Measurements from ENCODE around the gene MBD1. TPM values are rescaled to one million over a fixed set of nuclear protein-coding genes. Genes with fewer than 3 reads are reported as not detected.
A peak's percentile ranks its signal among the peaks of the same experiment; 100 is the strongest.

MBD1 gene
- total and polyA plus RNA-seq, 2 donors from 2014 or later, result 24.7 to 79.3 TPM

DNA sequence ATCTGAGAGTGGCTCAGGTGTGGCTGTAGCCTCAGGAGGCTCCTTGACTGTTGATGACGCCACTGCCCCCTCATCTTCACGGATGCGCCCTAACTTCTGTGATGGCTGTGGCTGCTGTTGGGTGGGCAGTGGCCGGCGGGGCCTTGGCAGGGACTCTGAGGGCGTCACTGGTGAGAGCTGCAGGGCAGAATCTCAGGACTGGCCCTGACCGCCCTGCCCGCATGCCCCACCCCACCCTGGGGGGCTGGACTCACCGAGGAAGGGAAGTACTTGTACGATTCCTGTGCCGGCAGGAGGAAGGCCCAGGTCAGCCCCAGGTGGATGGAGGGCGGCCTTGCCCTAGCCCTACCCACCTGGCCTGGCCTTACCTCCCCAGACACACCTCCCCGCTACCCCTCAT lies 3.7 kb upstream of the MBD1 start:
- no peak for TF ChIP-seq CTCF (IDR thresholded peaks at IDR 0.05; ENCODE audit: borderline replicate concordance, extremely low read depth, insufficient read depth)
- H3K9me3 ChIP-seq (ENCODE audit: control insufficient read depth in 2 of 3, insufficient read depth in 1 of 3, low read length in 3 of 3), result no peaks in the 10 kb centered on the region
- no peak overlapping the region for H3K9ac ChIP-seq (ENCODE audit: low read length in 3 of 3)
- intact Hi-C loops (cut with DNase I), result no loop called here
- no peak overlapping the region for H3K27ac ChIP-seq (ENCODE audit: low read depth in 2 of 2, low read length in 2 of 2)
- H3K36me3 ChIP-seq (ENCODE audit: control insufficient read depth in 2 of 3, insufficient read depth in 3 of 3, low read length in 3 of 3), result peaks cover 2 to 13% (median 10%) of the 10 kb centered on the region in 3 donors
- FAIRE-seq (no peak), DNase-seq (peak in 2 of 5 donors; percentile 64 to 70)
- H3K4me3 ChIP-seq (ENCODE audit: low read length in 3 of 3), result no peak overlapping the region
- peaks cover 3 to 15% (median 11%) of the 10 kb centered on the region in 3 donors for H3K4me1 ChIP-seq (ENCODE audit: control insufficient read depth in 2 of 3, insufficient read depth in 2 of 3, low read depth in 1 of 3, low read length in 3 of 3)
- no peaks in the 10 kb centered on the region for H3K27me3 ChIP-seq (ENCODE audit: control insufficient read depth, insufficient read depth, low read length)

DNA sequence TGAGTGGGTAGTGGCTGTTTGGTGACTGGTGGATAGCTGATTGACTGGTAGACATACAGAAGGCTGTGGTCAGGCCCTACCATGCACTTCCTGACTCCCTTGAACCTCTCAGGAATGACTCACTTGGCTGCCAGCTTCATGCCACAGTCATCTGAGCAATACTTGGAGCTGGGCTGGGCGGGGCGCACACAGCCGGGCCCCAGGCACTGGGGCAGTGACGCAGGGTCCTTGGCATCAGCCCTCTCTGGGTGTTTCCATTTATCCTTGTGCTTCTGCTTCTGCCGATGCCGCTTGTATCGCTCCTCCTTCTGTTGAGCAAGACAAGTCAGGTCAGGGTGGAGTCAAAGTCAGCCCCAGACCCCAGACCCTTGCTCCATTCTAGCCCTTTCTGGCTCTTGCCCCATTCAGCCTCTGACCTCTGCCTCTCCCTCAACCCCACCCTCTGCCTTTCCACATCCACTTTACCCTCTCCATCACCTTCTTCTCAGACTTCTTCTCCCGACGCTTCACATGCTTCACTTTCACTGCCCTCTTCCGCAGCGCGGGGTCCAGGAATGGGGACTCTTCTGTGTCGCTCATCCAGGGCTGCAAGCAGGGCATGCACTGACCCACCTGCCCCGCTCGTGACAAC lies 3.0 kb upstream of the MBD1 start:
- Histone ChIP-seq H3K9ac (ENCODE audit: low read length in 3 of 3) (no peak overlapping the region), H3K9me3 (ENCODE audit: control insufficient read depth in 2 of 3, insufficient read depth in 1 of 3, low read length in 3 of 3) (no peaks in the 10 kb centered on the region), H3K27ac (ENCODE audit: low read depth in 2 of 2, low read length in 2 of 2) (no peak overlapping the region), H3K4me1 (ENCODE audit: control insufficient read depth in 2 of 3, insufficient read depth in 2 of 3, low read depth in 1 of 3, low read length in 3 of 3) (peaks cover 3 to 20% (median 11%) of the 10 kb centered on the region in 3 donors), H3K4me3 (ENCODE audit: low read length in 3 of 3) (no peak overlapping the region), H3K27me3 (ENCODE audit: control insufficient read depth, insufficient read depth, low read length) (no peaks in the 10 kb centered on the region), H3K36me3 (ENCODE audit: control insufficient read depth in 2 of 3, insufficient read depth in 3 of 3, low read length in 3 of 3) (peaks cover 2 to 13% (median 10%) of the 10 kb centered on the region in 3 donors)
- FAIRE-seq, result no peak
- no peak for DNase-seq
- no peak for TF ChIP-seq CTCF (IDR thresholded peaks at IDR 0.05; ENCODE audit: borderline replicate concordance, extremely low read depth, insufficient read depth)
- intact Hi-C loops (cut with DNase I), result no loop called here

DNA sequence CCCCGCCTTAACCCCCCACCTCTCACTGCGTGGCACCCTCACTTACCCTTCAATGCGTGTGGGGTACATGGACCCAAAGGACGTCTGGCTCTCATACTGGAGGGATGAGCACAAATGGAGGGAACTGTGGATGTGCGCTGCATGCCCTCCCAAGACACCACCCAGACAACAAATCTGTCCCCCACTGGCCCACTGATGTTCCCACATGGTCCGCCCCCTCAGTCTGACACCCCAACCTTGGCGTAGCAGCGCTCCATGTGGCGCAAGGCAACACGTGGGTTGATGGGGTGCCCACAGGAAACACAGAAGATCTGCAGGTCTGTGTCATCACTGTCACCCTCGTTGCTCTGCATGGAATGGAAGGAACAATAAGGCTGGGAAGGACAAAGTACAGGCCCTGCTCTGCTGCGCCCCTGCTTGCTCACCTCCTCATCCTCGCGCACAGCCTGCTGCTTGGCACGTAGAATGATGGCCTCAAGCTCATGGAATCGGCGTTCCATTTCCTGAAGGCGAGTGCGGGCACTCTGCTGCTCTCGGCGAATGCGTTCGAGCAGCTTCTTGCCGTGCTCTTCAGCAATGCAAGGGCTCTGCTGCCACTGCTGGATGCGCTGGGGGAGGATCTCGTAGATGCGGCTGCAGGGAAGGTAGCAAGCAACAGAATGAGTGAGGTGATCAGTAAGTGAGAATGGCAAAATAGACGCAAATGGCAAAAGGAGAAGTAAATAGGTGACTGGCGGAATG lies 2.3 kb upstream of the MBD1 start:
- FAIRE-seq, result no peak
- no peaks in the 10 kb centered on the region for H3K9me3 ChIP-seq (ENCODE audit: control insufficient read depth in 2 of 3, insufficient read depth in 1 of 3, low read length in 3 of 3)
- no peak for DNase-seq
- H3K4me3 ChIP-seq (ENCODE audit: low read length in 3 of 3), result no peak overlapping the region
- no peak overlapping the region for H3K9ac ChIP-seq (ENCODE audit: low read length in 3 of 3)
- no peak for TF ChIP-seq CTCF (IDR thresholded peaks at IDR 0.05; ENCODE audit: borderline replicate concordance, extremely low read depth, insufficient read depth)
- H3K27me3 ChIP-seq (ENCODE audit: control insufficient read depth, insufficient read depth, low read length), result no peaks in the 10 kb centered on the region
- H3K4me1 ChIP-seq (ENCODE audit: control insufficient read depth in 2 of 3, insufficient read depth in 2 of 3, low read depth in 1 of 3, low read length in 3 of 3), result peaks cover 3 to 25% (median 11%) of the 10 kb centered on the region in 3 donors
- H3K36me3 ChIP-seq (ENCODE audit: control insufficient read depth in 2 of 3, insufficient read depth in 3 of 3, low read length in 3 of 3), result peaks cover 2 to 16% (median 10%) of the 10 kb centered on the region in 3 donors
- intact Hi-C loops (cut with DNase I), result no loop called here
- H3K27ac ChIP-seq (ENCODE audit: low read depth in 2 of 2, low read length in 2 of 2), result no peak overlapping the region
